K562 (cell line): Measurements from ENCODE around the gene MEF2D.

Source experiments
- HDGF ChIP-seq: fragments of 450-650 bp; IDR thresholded peaks from 2 replicates; pipeline ENCODE4 v1.6.1; 2016
- KAT2B ChIP-seq: IDR thresholded peaks from one replicate; pipeline ENCODE4 v1.6.1; 2012; ENCODE audit warnings: low read depth, mild to moderate bottlenecking, control low read depth, inconsistent platforms, low read length, moderate library complexity
- KLF16 ChIP-seq: IDR thresholded peaks from 2 replicates; pipeline ENCODE4 v1.6.1; 2016; ENCODE audit warnings: antibody characterized with exemption
- MXI1 ChIP-seq: IDR thresholded peaks from 2 replicates; pipeline ENCODE4 v1.6.1; 2011; ENCODE audit warnings: low read depth, mild to moderate bottlenecking, improper control_type of control experiment, low read length
- NFIC ChIP-seq: fragments of 450-650 bp; IDR thresholded peaks from 2 replicates; pipeline ENCODE4 v1.6.1; 2017; ENCODE audit warnings: mild to moderate bottlenecking, inconsistent platforms
- NR3C1 ChIP-seq: sonication (generic); formaldehyde crosslinking; IDR thresholded peaks from 2 replicates; pipeline ENCODE4 v1.8.1; 2022; ENCODE audit warnings: missing genetic modification reagents
- POLR2A ChIP-seq: fragments of 450-650 bp; conservative IDR thresholded peaks from 2 replicates; pipeline ENCODE4 v1.6.1; 2016
- TF ChIP-seq, protein P1 (sequence below): sonication (generic); formaldehyde crosslinking; IDR thresholded peaks from 2 replicates; pipeline ENCODE4 v1.8.1; 2023; ENCODE audit warnings: mild to moderate bottlenecking, missing genetic modification reagents
- TF ChIP-seq, protein P2 (sequence below): fragments of 250-450 bp; sonication (Bioruptor Pico); IDR thresholded peaks from 2 replicates; pipeline ENCODE4 v1.9.0; 2021; ENCODE audit warnings: mild to moderate bottlenecking

DNA sequence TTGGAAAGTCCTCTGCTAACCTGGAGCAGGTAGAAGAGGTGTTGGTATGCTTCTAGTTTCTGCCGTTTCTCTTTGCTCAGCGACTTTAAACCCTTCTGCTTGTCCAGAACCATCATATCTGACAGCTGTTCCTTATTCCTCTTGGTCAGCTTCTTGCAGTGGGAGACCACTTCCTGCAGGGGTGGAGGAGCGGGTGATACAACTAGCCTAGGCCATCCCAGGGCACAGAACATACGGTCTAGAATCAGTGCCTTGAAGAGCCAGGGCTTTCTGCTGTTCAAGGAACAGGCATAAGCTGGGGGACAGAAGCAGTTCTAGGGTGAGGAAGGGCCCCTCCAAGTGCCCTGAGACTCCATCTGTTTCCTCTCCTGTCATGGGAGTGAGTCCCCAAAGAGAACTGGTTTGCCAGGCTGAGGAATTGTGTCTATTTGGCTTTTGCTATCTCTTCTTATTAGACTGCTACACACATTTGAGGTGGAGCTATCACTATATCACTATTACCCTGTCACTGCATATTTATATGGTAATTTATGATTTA lies 39.3 kb upstream of the MEF2D start:
- no peak for TF ChIP-seq KAT2B
- TF ChIP-seq HDGF = no peak
- TF ChIP-seq MXI1 = no peak
- TF ChIP-seq, protein P1, sequence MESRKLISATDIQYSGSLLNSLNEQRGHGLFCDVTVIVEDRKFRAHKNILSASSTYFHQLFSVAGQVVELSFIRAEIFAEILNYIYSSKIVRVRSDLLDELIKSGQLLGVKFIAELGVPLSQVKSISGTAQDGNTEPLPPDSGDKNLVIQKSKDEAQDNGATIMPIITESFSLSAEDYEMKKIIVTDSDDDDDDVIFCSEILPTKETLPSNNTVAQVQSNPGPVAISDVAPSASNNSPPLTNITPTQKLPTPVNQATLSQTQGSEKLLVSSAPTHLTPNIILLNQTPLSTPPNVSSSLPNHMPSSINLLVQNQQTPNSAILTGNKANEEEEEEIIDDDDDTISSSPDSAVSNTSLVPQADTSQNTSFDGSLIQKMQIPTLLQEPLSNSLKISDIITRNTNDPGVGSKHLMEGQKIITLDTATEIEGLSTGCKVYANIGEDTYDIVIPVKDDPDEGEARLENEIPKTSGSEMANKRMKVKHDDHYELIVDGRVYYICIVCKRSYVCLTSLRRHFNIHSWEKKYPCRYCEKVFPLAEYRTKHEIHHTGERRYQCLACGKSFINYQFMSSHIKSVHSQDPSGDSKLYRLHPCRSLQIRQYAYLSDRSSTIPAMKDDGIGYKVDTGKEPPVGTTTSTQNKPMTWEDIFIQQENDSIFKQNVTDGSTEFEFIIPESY (CRISPR knock-in tag) = no peak
- no peak for TF ChIP-seq NFIC
- no peak for TF ChIP-seq POLR2A
- no peak for TF ChIP-seq KLF16
- TF ChIP-seq, protein P2, sequence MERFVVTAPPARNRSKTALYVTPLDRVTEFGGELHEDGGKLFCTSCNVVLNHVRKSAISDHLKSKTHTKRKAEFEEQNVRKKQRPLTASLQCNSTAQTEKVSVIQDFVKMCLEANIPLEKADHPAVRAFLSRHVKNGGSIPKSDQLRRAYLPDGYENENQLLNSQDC = no peak
- TF ChIP-seq NR3C1 (CRISPR knock-in tag) = no peak
